GM12864 (cell line): ENCODE results near the gene YEATS4.

Source experiments
- DNase-seq: peaks from one replicate; pipeline ENCODE4 v3.0.0-alpha.2; 2011; ENCODE audit warnings: low read depth
- H3K4me3 ChIP-seq: 2 replicates; pipeline ENCODE4 v1.5.1; 2011; ENCODE audit warnings: mild to moderate bottlenecking, low read depth, low read length, control low read depth
- CTCF ChIP-seq: IDR thresholded peaks from 2 replicates; pipeline ENCODE4 v1.5.1; 2011; ENCODE audit warnings: low read depth, mild to moderate bottlenecking, moderate library complexity, low read length, control low read depth, inconsistent platforms; ENCODE audit errors: missing control alignments

YEATS4 gene

GRCh38 chr12:69360348-69360672 lies 767 bp downstream of the YEATS4 start:
- peak overlapping the region; percentile 62 for H3K4me3 ChIP-seq
- no peak for TF ChIP-seq CTCF
- no peak for DNase-seq

DNA sequence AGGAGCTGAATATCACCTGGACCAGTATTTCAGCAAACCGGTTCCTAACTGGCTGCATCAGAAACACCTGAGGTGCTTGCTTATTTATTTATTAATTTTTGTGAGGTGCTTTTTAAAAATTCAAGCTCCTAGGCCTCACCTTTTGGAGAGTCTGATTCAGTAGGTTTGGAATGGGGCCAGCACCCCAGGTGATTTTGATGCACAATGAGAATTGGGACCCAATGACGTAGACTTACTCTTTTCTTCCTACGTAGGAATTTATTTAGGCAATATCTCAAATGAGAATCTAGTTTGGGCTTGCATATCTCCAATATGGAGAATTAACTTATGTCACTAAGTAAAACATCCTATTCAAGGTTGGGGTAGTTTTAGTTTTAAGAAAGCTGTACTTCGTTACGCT lies 7.3 kb downstream of the YEATS4 start:
- DNase-seq, result no peak
- TF ChIP-seq CTCF, result no peak
- H3K4me3 ChIP-seq, result no peak overlapping the region

- TF ChIP-seq CTCF, result no peak
- no peak overlapping the region for H3K4me3 ChIP-seq
- DNase-seq, result no peak
Measured at GRCh38 chr12:69368171-69368570, 8.6 kb downstream of the YEATS4 start.

GRCh38 chr12:69383074-69383473 lies 23.5 kb downstream of the YEATS4 start:
- no peak for TF ChIP-seq CTCF
- no peak overlapping the region for H3K4me3 ChIP-seq
- DNase-seq, result no peak

- no peak overlapping the region for H3K4me3 ChIP-seq
- no peak for TF ChIP-seq CTCF
- no peak for DNase-seq
Measured at GRCh38 chr12:69385038-69385437, 25.5 kb downstream of the YEATS4 start.

DNA sequence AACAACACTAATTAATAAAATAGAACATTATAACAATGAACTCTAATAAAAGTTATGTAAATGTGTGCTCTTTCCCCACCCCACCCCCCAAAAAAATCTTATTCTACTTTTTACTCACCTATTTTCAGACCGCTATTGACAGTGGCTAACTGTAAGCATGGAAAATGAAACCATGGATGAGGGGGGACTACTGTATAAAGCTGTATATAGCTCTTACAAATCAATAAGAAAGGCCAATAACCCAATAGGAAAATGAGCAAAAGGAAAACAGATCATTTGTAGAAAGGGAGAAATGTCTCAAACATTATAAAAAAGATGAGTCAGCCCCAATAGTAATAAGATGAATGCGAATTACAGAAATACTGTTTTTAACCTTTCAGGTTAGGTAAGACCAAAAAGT lies 27.4 kb downstream of the YEATS4 start:
- TF ChIP-seq CTCF, result no peak
- no peak for DNase-seq
- H3K4me3 ChIP-seq, result no peak overlapping the region

DNA sequence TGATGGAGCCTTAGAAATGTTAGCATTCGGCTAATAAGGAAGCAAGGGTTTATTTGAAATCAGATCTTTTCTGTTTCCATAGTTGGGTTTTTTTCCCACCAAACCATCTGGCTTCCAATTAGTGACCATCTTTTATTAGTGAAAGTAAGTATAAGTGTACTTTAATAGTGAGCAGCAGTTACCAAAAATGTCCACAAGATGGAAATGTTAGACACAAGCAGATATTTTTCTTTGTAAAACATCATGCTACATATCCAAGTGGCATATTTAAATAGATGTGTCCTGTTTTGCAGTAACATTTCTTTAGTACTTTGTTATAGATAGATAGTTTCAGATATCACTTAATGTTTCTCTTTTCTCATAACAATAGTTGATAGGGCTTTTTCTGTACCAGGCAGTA lies 28.8 kb downstream of the YEATS4 start:
- DNase-seq, result no peak
- peak; percentile 36 for TF ChIP-seq CTCF
- H3K4me3 ChIP-seq, result no peak overlapping the region
